Breast epithelium (tissue), 3 donors: ENCODE data around the gene F8.
"Not testable (repeated sequence)": the region's sequence is repeated elsewhere in the genome, so short reads cannot be mapped to it uniquely, and the experiment has no call there.

Experiments
- POLR2A ChIP-seq: fragments of 450-650 bp; IDR thresholded peaks from one replicate; pipeline ENCODE4 v1.6.1; 2016; ENCODE audit warnings: antibody characterized with exemption, mild to moderate bottlenecking, moderate library complexity
- POLR2AphosphoS5 ChIP-seq, 3 donors: sonication (generic); formaldehyde crosslinking; IDR thresholded peaks; one replicate each; pipeline ENCODE4 v1.6.1; 2017; ENCODE audit warnings: antibody characterized with exemption in 3 of 3

DNA sequence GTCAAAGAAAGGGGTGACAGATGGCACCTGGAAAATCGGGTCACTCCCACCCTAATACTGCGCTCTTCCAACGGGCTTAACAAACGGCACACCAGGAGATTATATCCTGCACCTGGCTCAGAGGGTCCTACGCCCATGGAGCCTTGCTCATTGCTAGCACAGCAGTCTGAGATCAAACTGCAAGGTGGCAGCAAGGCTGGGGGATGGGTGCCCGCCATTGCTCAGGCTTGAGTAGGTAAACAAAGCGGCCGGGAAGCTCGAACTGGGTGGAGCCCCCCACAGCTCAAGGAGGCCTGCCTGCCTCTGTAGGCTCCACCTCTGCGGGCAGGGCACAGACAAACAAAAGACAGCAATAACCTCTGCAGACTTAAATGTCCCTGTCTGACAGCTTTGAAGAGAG is 83.3 kb downstream of the F8 start:
- TF ChIP-seq POLR2AphosphoS5 (IDR thresholded peaks at IDR 0.05); POLR2A: not testable (repeated sequence)
